Calu3 (cell line): Measurements from ENCODE around the gene NHERF2. TPM values are rescaled to one million over a fixed set of nuclear protein-coding genes. Genes with fewer than 3 reads are reported as not detected.
A peak's percentile ranks its signal among the peaks of the same experiment; 100 is the strongest.

Experiments used
- BruUV-seq: library from RNA; stranded (reverse); fragments of 400-500 nt; replicated peaks from 2 replicates; lab custom pipeline; 2021; lab: Mats Ljungman, UMichigan
- CTCF ChIA-PET: fragments of 300-600 bp; sonication (Branson Sonifier 250); formaldehyde crosslinking; loops from one replicate; lab custom pipeline; 2022; ENCODE audit warnings: antibody characterized with exemption; lab: Charles Lee
- DNase-seq: peaks from one replicate; pipeline ENCODE4 v3.0.0; 2022
- H3K27ac Mint-ChIP-seq: one replicate; pipeline ENCODE4 v1.8.0; 2022; ENCODE audit warnings: mixed read lengths; ENCODE audit not compliant: unreplicated experiment
- H3K27me3 Mint-ChIP-seq: one replicate; pipeline ENCODE4 v1.8.0; 2022; ENCODE audit warnings: mixed read lengths; ENCODE audit not compliant: unreplicated experiment
- H3K36me3 Mint-ChIP-seq: one replicate; pipeline ENCODE4 v1.8.0; 2022; ENCODE audit warnings: mild to moderate bottlenecking, moderate library complexity, mixed read lengths; ENCODE audit not compliant: insufficient read depth, unreplicated experiment
- H3K4me1 Mint-ChIP-seq: one replicate; pipeline ENCODE4 v1.8.0; 2022; ENCODE audit warnings: mild to moderate bottlenecking, low read depth, mixed read lengths; ENCODE audit not compliant: unreplicated experiment
- H3K4me3 Mint-ChIP-seq: one replicate; pipeline ENCODE4 v1.8.0; 2022; ENCODE audit warnings: mild to moderate bottlenecking, low read depth, moderate library complexity, mixed read lengths; ENCODE audit not compliant: unreplicated experiment
- H3K9me3 Mint-ChIP-seq: one replicate; pipeline ENCODE4 v1.8.0; 2022; ENCODE audit warnings: low read depth, mixed read lengths; ENCODE audit not compliant: unreplicated experiment
- intact Hi-C: fragments of 100-400 bp; cut with micrococcal nuclease; formaldehyde crosslinking; loops from one replicate; pipeline ENCODE4 v1.10.0; 2022; ENCODE audit not compliant: unreplicated experiment
- total RNA-seq: library from RNA; stranded (reverse); gene quantifications from 2 replicates; pipeline ENCODE4 v1.2.3, GENCODE V29; 2022
- TF ChIP-seq, protein P1 (sequence below): fragments of 200-600 bp; IDR thresholded peaks from one replicate; pipeline ENCODE4 v1.8.0; 2022; ENCODE audit warnings: antibody characterized with exemption; ENCODE audit not compliant: unreplicated experiment

NHERF2 gene
- total RNA-seq, 1 experiment from 2014 or later = 15.7 TPM

DNA sequence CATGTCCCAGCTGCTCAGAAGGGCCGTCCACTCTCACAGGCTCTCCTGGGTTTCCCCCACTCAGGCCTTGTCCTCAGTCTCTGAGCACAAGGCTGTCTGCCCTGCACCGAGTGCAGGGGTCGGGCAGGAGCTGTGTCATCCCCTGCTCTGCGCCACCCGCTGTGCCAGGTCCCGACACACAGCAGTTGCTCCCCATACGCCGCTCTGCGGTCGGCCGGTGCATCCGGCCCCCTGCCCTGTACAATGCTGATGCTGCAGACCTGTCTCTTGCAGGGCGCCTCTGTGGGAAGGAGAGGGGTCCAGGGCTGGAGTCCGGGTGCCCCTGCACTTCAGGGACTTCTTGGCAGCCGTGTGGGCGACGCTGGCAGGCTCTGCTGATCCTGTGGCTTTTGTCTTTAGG is 27.2 kb downstream of the NHERF2 start:
- CTCF ChIA-PET = no interaction called here
- no TSS peak for BruUV-seq

DNA sequence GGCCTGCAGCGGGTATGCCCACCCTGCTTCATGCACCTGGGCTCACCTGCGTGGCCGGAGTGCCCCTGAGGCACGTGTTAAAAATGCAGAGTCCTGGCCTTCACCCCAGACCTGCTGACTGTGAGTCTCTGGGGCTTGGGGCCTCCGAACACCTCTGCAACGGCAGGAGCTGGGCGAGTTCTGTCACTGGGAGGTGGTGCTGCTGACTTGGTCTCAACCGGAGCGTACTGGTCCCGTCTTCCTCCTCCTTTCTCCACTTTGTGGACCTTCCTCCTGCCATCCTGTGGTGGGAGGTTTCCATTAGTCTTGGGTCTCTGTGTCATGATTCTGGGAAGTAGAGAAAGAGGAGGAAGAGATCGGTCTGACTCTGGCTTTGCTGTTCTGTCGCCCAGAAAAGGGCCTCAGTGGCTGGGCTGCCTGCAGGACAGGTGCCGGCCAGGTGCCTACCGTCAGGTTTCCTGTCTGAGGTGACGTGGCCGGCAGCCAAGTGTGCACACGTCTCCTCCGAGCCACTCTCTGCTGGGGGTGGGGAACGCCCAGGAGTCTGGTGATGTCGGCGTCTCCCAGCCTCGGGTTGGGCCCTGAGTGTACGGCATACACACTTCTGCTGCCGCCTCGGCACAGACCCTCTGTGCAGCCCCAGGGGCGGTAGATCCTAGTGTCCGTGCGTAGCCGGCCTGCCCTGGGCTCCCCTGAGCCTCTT is 28.0 kb downstream of the NHERF2 start:
- intact Hi-C loops = no loop called here
- no peaks in the 10 kb centered on the region for H3K4me1 Mint-ChIP-seq
- peaks cover 50% of the 10 kb centered on the region for H3K36me3 Mint-ChIP-seq
- no TSS peak for BruUV-seq
- H3K27me3 Mint-ChIP-seq = no peaks in the 10 kb centered on the region
- no peak overlapping the region for H3K27ac Mint-ChIP-seq
- CTCF ChIA-PET = no interaction called here
- no peak overlapping the region for H3K4me3 Mint-ChIP-seq
- H3K9me3 Mint-ChIP-seq = no peaks in the 10 kb centered on the region
- TF ChIP-seq, protein P1, sequence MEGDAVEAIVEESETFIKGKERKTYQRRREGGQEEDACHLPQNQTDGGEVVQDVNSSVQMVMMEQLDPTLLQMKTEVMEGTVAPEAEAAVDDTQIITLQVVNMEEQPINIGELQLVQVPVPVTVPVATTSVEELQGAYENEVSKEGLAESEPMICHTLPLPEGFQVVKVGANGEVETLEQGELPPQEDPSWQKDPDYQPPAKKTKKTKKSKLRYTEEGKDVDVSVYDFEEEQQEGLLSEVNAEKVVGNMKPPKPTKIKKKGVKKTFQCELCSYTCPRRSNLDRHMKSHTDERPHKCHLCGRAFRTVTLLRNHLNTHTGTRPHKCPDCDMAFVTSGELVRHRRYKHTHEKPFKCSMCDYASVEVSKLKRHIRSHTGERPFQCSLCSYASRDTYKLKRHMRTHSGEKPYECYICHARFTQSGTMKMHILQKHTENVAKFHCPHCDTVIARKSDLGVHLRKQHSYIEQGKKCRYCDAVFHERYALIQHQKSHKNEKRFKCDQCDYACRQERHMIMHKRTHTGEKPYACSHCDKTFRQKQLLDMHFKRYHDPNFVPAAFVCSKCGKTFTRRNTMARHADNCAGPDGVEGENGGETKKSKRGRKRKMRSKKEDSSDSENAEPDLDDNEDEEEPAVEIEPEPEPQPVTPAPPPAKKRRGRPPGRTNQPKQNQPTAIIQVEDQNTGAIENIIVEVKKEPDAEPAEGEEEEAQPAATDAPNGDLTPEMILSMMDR = no peak
- DNase-seq = peak; percentile 61

More for the DNA sequence above, 27.2 kb downstream of the NHERF2 start:
- TF ChIP-seq, protein P1 = no peak
- H3K9me3 Mint-ChIP-seq = no peaks in the 10 kb centered on the region
- no peak overlapping the region for H3K27ac Mint-ChIP-seq
- DNase-seq = no peak
- peaks cover 1% of the 10 kb centered on the region for H3K4me1 Mint-ChIP-seq
- H3K27me3 Mint-ChIP-seq = no peaks in the 10 kb centered on the region
- no peak overlapping the region for H3K4me3 Mint-ChIP-seq
- peaks cover 53% of the 10 kb centered on the region for H3K36me3 Mint-ChIP-seq
- intact Hi-C loops = no loop called here

DNA sequence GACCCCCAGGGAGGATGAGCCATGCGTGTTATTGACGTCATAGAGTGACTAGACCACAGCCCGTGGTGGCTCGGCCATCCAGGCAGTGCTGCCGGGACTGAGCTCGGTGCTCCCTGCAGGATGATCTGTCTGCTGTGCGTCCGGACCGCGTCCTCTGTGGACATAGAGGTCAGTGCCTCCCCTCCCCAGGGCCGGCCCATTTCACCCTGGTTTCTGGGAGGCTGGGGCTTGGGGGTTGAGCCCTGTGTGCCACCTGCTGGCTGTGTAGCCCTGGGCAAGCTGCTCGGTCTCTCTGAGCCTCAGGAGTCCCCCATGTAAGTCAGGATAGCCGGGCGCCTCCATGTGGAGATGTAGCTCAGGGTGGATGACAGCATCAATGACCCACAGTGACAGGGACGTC is 29.4 kb downstream of the NHERF2 start:
- Mint-ChIP-seq H3K27me3 (no peaks in the 10 kb centered on the region), H3K36me3 (peaks cover 51% of the 10 kb centered on the region), H3K4me1 (no peaks in the 10 kb centered on the region), H3K4me3 (no peak overlapping the region), H3K9me3 (no peaks in the 10 kb centered on the region), H3K27ac (no peak overlapping the region)
- BruUV-seq = no TSS peak
- no peak for DNase-seq
- CTCF ChIA-PET = interaction anchor here (1.0 to 1.8 kb wide), 4 partner anchors 15 to 85 kb away, joined by 4 to 7 read pairs (median 4); no protein-coding TSS in a partner anchor
- TF ChIP-seq, protein P1 = peak; percentile 16
- intact Hi-C loops = no loop called here

DNA sequence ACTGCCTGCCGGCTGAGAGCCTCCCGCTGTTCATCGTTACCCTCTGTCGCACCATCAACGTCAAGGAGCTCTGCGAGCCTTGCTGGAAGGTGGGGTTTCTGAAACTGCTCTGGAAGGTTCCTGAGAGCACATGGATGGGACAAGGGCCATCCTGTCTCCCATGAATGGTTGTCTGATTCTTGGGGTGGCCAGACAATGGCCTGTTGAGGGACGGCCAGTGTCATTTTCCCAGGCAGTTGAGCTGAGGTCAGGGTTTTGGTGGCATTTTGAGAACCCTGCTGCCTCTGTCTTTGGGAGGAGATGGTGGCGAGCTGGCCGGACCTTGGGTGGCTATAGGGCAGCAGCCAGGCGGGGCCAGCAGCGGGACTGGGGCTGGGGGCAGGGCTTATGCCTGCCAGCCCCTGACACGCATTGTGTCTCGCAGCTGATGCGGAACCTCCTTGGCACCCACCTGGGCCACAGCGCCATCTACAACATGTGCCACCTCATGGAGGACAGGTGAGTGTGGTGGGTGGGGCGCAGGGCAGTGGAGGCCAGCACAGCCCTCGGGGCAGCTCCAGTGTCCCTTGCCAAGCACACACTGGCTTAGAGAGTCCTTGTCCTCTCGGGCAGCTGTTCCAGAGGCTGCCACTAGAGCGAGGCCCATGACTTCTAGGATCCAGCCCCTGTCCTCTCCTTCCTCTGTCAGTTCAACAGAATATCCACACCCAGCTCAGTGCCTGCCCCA is 30.1 kb downstream of the NHERF2 start:
- Mint-ChIP-seq H3K9me3 (no peaks in the 10 kb centered on the region), H3K4me3 (no peak overlapping the region), H3K27me3 (no peaks in the 10 kb centered on the region), H3K27ac (no peak overlapping the region), H3K4me1 (no peaks in the 10 kb centered on the region), H3K36me3 (peaks cover 49% of the 10 kb centered on the region)
- CTCF ChIA-PET = interaction anchor here (0.8 to 1.8 kb wide), 4 partner anchors 9 to 84 kb away, joined by 3 to 7 read pairs (median 4); partner anchors contain the start of genes NTHL1 and TSC2
- intact Hi-C loops = no loop called here
- TF ChIP-seq, protein P1 = no peak
- DNase-seq = no peak
- BruUV-seq = no TSS peak
